Activated T-cell treated with anti-CD3 and anti-CD28 coated beads, Interleukin-2, amount 50 U/mL, for 72 hours (primary cell): ENCODE results near the gene MKS1. TPM values are rescaled to one million over a fixed set of nuclear protein-coding genes. Genes with fewer than 3 reads are reported as not detected.
A peak's percentile ranks its signal among the peaks of the same experiment; 100 is the strongest.

Source experiments
- ATAC-seq, 2 donors: fragments of 150-1000 bp; cut with Tn5 transposase; replicated peaks in 1 of 2; 2 replicates each; pipeline ENCODE4 v1.10.0; 2021; ENCODE audit warnings: moderate library complexity in 2 of 2, mild to moderate bottlenecking in 1 of 2
- DNase-seq, 2 donors: peaks; one replicate each; pipeline ENCODE4 v3.0.0; 2021 to 2022; ENCODE audit warnings: mixed read lengths in 1 of 2
- H3K27ac Mint-ChIP-seq: one replicate; pipeline ENCODE4 v1.8.0; 2022; ENCODE audit warnings: mild to moderate bottlenecking, moderate library complexity, mixed read lengths
- H3K27me3 Mint-ChIP-seq: one replicate; pipeline ENCODE4 v1.8.0; 2022; ENCODE audit warnings: low read depth, mixed read lengths
- H3K36me3 Mint-ChIP-seq, 2 donors: one replicate each; pipeline ENCODE4 v1.8.0; 2022; ENCODE audit warnings: mixed read lengths in 2 of 2, mild to moderate bottlenecking in 1 of 2; ENCODE audit not compliant: insufficient read depth in 2 of 2
- H3K4me1 Mint-ChIP-seq: one replicate; pipeline ENCODE4 v1.8.0; 2022; ENCODE audit warnings: low read depth, mixed read lengths
- H3K4me3 Mint-ChIP-seq, 2 donors: one replicate each; pipeline ENCODE4 v1.8.0; 2022; ENCODE audit warnings: mild to moderate bottlenecking in 2 of 2, mixed read lengths in 2 of 2, moderate library complexity in 2 of 2
- H3K9me3 Mint-ChIP-seq, 2 donors: one replicate each; pipeline ENCODE4 v1.8.0; 2022; ENCODE audit warnings: mixed read lengths in 2 of 2
- total RNA-seq, 2 donors: library from RNA; stranded (reverse); gene quantifications; one replicate each; pipeline ENCODE4 v1.2.3, GENCODE V29; 2022

The MKS1 gene
- total RNA-seq, 2 donors from 2014 or later = 25.7 to 35.2 TPM

- H3K27me3 Mint-ChIP-seq = no peaks in the 10 kb centered on the region
- no peak overlapping the region for H3K4me3 Mint-ChIP-seq
- no peaks in the 10 kb centered on the region for H3K9me3 Mint-ChIP-seq
- no peak overlapping the region for H3K27ac Mint-ChIP-seq
- no peaks in the 10 kb centered on the region for H3K4me1 Mint-ChIP-seq
- H3K36me3 Mint-ChIP-seq = peaks cover 4% of the 10 kb centered on the region in 2 donors
- DNase-seq = no peak
- no peak for ATAC-seq
Measured at GRCh38 chr17:58208344-58208743, 10.7 kb downstream of the MKS1 start.

GRCh38 chr17:58207451-58207850 lies 11.6 kb downstream of the MKS1 start:
- H3K9me3 Mint-ChIP-seq = no peaks in the 10 kb centered on the region
- H3K27me3 Mint-ChIP-seq = no peaks in the 10 kb centered on the region
- DNase-seq (no peak), ATAC-seq (no peak)
- H3K4me3 Mint-ChIP-seq = no peak overlapping the region
- H3K36me3 Mint-ChIP-seq = peaks cover 4% of the 10 kb centered on the region in 2 donors
- no peaks in the 10 kb centered on the region for H3K4me1 Mint-ChIP-seq
- no peak overlapping the region for H3K27ac Mint-ChIP-seq

- ATAC-seq (no peak), DNase-seq (no peak)
- no peaks in the 10 kb centered on the region for H3K27me3 Mint-ChIP-seq
- H3K4me1 Mint-ChIP-seq = no peaks in the 10 kb centered on the region
- H3K36me3 Mint-ChIP-seq = peaks cover 4% of the 10 kb centered on the region in 2 donors
- no peaks in the 10 kb centered on the region for H3K9me3 Mint-ChIP-seq
- H3K4me3 Mint-ChIP-seq = no peak overlapping the region
- H3K27ac Mint-ChIP-seq = no peak overlapping the region
Measured at GRCh38 chr17:58205936-58206335, 13.1 kb downstream of the MKS1 start.

GRCh38 chr17:58204796-58205195 lies 14.3 kb downstream of the MKS1 start:
- Mint-ChIP-seq H3K36me3 (peaks cover 0 to 4% of the 10 kb centered on the region in 2 donors), H3K27ac (no peak overlapping the region), H3K4me3 (no peak overlapping the region), H3K27me3 (no peaks in the 10 kb centered on the region), H3K4me1 (no peaks in the 10 kb centered on the region), H3K9me3 (no peaks in the 10 kb centered on the region)
- DNase-seq (no peak), ATAC-seq (no peak)

GRCh38 chr17:58202859-58203258 lies 16.2 kb downstream of the MKS1 start:
- no peak for DNase-seq
- Mint-ChIP-seq H3K36me3 (no peaks in the 10 kb centered on the region), H3K9me3 (no peaks in the 10 kb centered on the region), H3K27me3 (peaks cover 9% of the 10 kb centered on the region), H3K4me3 (no peak overlapping the region), H3K4me1 (no peaks in the 10 kb centered on the region), H3K27ac (no peak overlapping the region)
- ATAC-seq = no peak

- DNase-seq (peak; percentile 59 to 68), ATAC-seq (peak; percentile 73 to 79)
- Mint-ChIP-seq H3K4me1 (no peaks in the 10 kb centered on the region), H3K27ac (no peak overlapping the region), H3K9me3 (no peaks in the 10 kb centered on the region), H3K27me3 (peaks cover 10% of the 10 kb centered on the region), H3K36me3 (no peaks in the 10 kb centered on the region), H3K4me3 (no peak overlapping the region)
Measured at GRCh38 chr17:58200024-58200633, 18.9 kb downstream of the MKS1 start.

GRCh38 chr17:58196610-58197009 lies 22.4 kb downstream of the MKS1 start:
- H3K9me3 Mint-ChIP-seq = no peaks in the 10 kb centered on the region
- H3K27me3 Mint-ChIP-seq = peaks cover 10% of the 10 kb centered on the region
- ATAC-seq (no peak), DNase-seq (no peak)
- H3K4me1 Mint-ChIP-seq = no peaks in the 10 kb centered on the region
- no peak overlapping the region for H3K4me3 Mint-ChIP-seq
- no peak overlapping the region for H3K27ac Mint-ChIP-seq
- no peaks in the 10 kb centered on the region for H3K36me3 Mint-ChIP-seq

GRCh38 chr17:58195518-58196123 lies 23.4 kb downstream of the MKS1 start:
- Mint-ChIP-seq H3K36me3 (no peaks in the 10 kb centered on the region), H3K9me3 (no peaks in the 10 kb centered on the region), H3K4me3 (no peak overlapping the region), H3K27me3 (peaks cover 18% of the 10 kb centered on the region), H3K4me1 (no peaks in the 10 kb centered on the region), H3K27ac (peak overlapping the region; percentile 38)
- DNase-seq = no peak
- no peak for ATAC-seq

GRCh38 chr17:58193641-58194255 lies 25.3 kb downstream of the MKS1 start:
- H3K36me3 Mint-ChIP-seq = no peaks in the 10 kb centered on the region
- no peak overlapping the region for H3K4me3 Mint-ChIP-seq
- H3K4me1 Mint-ChIP-seq = no peaks in the 10 kb centered on the region
- no peaks in the 10 kb centered on the region for H3K9me3 Mint-ChIP-seq
- DNase-seq = no peak
- H3K27ac Mint-ChIP-seq = no peak overlapping the region
- ATAC-seq = no peak
- peaks cover 22% of the 10 kb centered on the region for H3K27me3 Mint-ChIP-seq

GRCh38 chr17:58192612-58193011 lies 26.4 kb downstream of the MKS1 start, which contains the start of gene EPX:
Gene EPX, plus strand, starts transcription at chr17:58192726. Its CDS starts 121 bp downstream, at chr17:58192847.
- H3K36me3 Mint-ChIP-seq = no peaks in the 10 kb centered on the region
- H3K4me3 Mint-ChIP-seq = no peak within 1 kb of the TSS
- H3K9me3 Mint-ChIP-seq = no peaks in the 10 kb centered on the region
- no peak for DNase-seq
- H3K4me1 Mint-ChIP-seq = no peaks in the 10 kb centered on the region
- no peak within 1 kb of the TSS for H3K27ac Mint-ChIP-seq
- no peak for ATAC-seq
- H3K27me3 Mint-ChIP-seq = peaks cover 12% of the 10 kb centered on the region

GRCh38 chr17:58191241-58191896 lies 27.7 kb downstream of the MKS1 start:
- H3K27me3 Mint-ChIP-seq = peaks cover 12% of the 10 kb centered on the region
- ATAC-seq (no peak), DNase-seq (no peak)
- H3K27ac Mint-ChIP-seq = no peak overlapping the region
- H3K4me3 Mint-ChIP-seq = no peak overlapping the region
- no peaks in the 10 kb centered on the region for H3K36me3 Mint-ChIP-seq
- no peaks in the 10 kb centered on the region for H3K9me3 Mint-ChIP-seq
- H3K4me1 Mint-ChIP-seq = no peaks in the 10 kb centered on the region

GRCh38 chr17:58189436-58190146 lies 29.5 kb downstream of the MKS1 start:
- H3K4me1 Mint-ChIP-seq = no peaks in the 10 kb centered on the region
- H3K4me3 Mint-ChIP-seq = no peak overlapping the region
- peaks cover 12% of the 10 kb centered on the region for H3K27me3 Mint-ChIP-seq
- no peaks in the 10 kb centered on the region for H3K9me3 Mint-ChIP-seq
- no peak overlapping the region for H3K27ac Mint-ChIP-seq
- ATAC-seq (no peak), DNase-seq (no peak)
- no peaks in the 10 kb centered on the region for H3K36me3 Mint-ChIP-seq

GRCh38 chr17:58187675-58188074 lies 31.4 kb downstream of the MKS1 start:
- no peaks in the 10 kb centered on the region for H3K4me1 Mint-ChIP-seq
- peaks cover 12% of the 10 kb centered on the region for H3K27me3 Mint-ChIP-seq
- no peak overlapping the region for H3K27ac Mint-ChIP-seq
- no peaks in the 10 kb centered on the region for H3K36me3 Mint-ChIP-seq
- H3K4me3 Mint-ChIP-seq = no peak overlapping the region
- H3K9me3 Mint-ChIP-seq = no peaks in the 10 kb centered on the region
- ATAC-seq (no peak), DNase-seq (no peak)
